Panc1 (cell line): Measurements from ENCODE around the gene CAMK1D. TPM values are rescaled to one million over a fixed set of nuclear protein-coding genes. Genes with fewer than 3 reads are reported as not detected.

ENCODE experiments used
- ATAC-seq: fragments of 200-7000 bp; cut with Tn5 transposase; 2 replicates; pipeline ENCODE4 v1.9.1; 2020; ENCODE audit warnings: mild to moderate bottlenecking, moderate library complexity
- BruUV-seq: library from RNA; stranded (reverse); fragments of 400-500 nt; replicated peaks from 2 replicates; lab custom pipeline; 2021; lab: Mats Ljungman, UMichigan
- CTCF ChIA-PET: fragments of 300-600 bp; sonication (Branson Sonifier 250); formaldehyde crosslinking; loops from one replicate; lab custom pipeline; 2022; ENCODE audit warnings: antibody characterized with exemption; lab: Charles Lee
- POLR2A ChIA-PET: fragments of 300-600 bp; sonication (Branson Sonifier 250); formaldehyde crosslinking; loops from one replicate; lab custom pipeline; 2022; ENCODE audit warnings: antibody characterized with exemption; lab: Charles Lee
- DNase-seq: peaks from one replicate; pipeline ENCODE4 v3.0.0-alpha.2; 2010; ENCODE audit warnings: low read depth, low spot score
- H3K27ac ChIP-seq: 2 replicates; pipeline ENCODE4 v1.5.1; 2011; ENCODE audit warnings: mild to moderate bottlenecking, low read length, inconsistent platforms
- H3K27me3 ChIP-seq: fragments of 200-500 bp; sonication (Bioruptor generic); 2 replicates; pipeline ENCODE4 v1.6.0; 2014; ENCODE audit warnings: low read length, inconsistent platforms; ENCODE audit not compliant: control insufficient read depth, insufficient read depth
- H3K36me3 ChIP-seq: fragments of 200-500 bp; sonication (Bioruptor generic); 2 replicates; pipeline ENCODE4 v1.5.1; 2014; ENCODE audit warnings: inconsistent platforms, mild to moderate bottlenecking, low read length, moderate library complexity; ENCODE audit not compliant: control insufficient read depth, insufficient read depth
- H3K4me1 ChIP-seq: 2 replicates; pipeline ENCODE4 v1.5.1; 2011; ENCODE audit warnings: inconsistent platforms, mild to moderate bottlenecking, low read length, moderate library complexity; ENCODE audit not compliant: control insufficient read depth, insufficient read depth
- H3K4me3 ChIP-seq, 2 experiments: 2 replicates each; pipeline ENCODE4 v1.5.1; 2011 to 2012; ENCODE audit warnings: low read depth in 2 of 2, low read length in 2 of 2, mild to moderate bottlenecking in 2 of 2, inconsistent platforms in 1 of 2, moderate library complexity in 1 of 2
- H3K9me3 ChIP-seq: fragments of 200-500 bp; sonication (Bioruptor generic); 2 replicates; pipeline ENCODE4 v1.5.1; 2014; ENCODE audit warnings: low read depth, mild to moderate bottlenecking, inconsistent platforms, low read length, moderate library complexity; ENCODE audit not compliant: control insufficient read depth, insufficient read depth
- CTCF ChIP-seq: fragments of 450-650 bp; IDR thresholded peaks from 2 replicates; pipeline ENCODE4 v1.5.1; 2017; ENCODE audit warnings: mild to moderate bottlenecking
- POLR2AphosphoS5 ChIP-seq: IDR thresholded peaks from 2 replicates; pipeline ENCODE4 v1.6.1; 2012; ENCODE audit warnings: mild to moderate bottlenecking, low read depth, low read length, moderate library complexity
- REST ChIP-seq, 2 experiments: IDR thresholded peaks; 2 replicates each; pipeline ENCODE4 v1.6.1; 2011 to 2012; ENCODE audit warnings: low read depth in 2 of 2, control low read depth in 1 of 2, low read length in 1 of 2, mild to moderate bottlenecking in 1 of 2, moderate library complexity in 1 of 2; ENCODE audit not compliant: insufficient read depth in 1 of 2
- SIN3A ChIP-seq: IDR thresholded peaks from 2 replicates; pipeline ENCODE4 v1.6.1; 2012; ENCODE audit warnings: low read depth, mild to moderate bottlenecking, low read length, moderate library complexity, borderline replicate concordance; ENCODE audit not compliant: insufficient read depth
- TCF7L2 ChIP-seq: IDR thresholded peaks from 2 replicates; pipeline ENCODE4 v1.6.1; 2011; ENCODE audit warnings: mild to moderate bottlenecking, low read depth, low read length, inconsistent platforms
- in situ Hi-C: cut with HindIII; loops from 2 replicates; pipeline ENCODE4 v1.10.0; 2016; ENCODE audit warnings: low sequenced_read_pairs, low pct_unique_long_range_greater_than_20kb
- intact Hi-C: fragments of 100-400 bp; cut with micrococcal nuclease; formaldehyde crosslinking; loops from one replicate; pipeline ENCODE4 v1.10.0; 2022; ENCODE audit not compliant: unreplicated experiment
- total RNA-seq: library from RNA; stranded (reverse); gene quantifications from one replicate; pipeline ENCODE4 v1.2.1, GENCODE V29; 2021; ENCODE audit not compliant: unreplicated experiment

CAMK1D gene
- total RNA-seq, 1 experiment from 2014 or later: 5.7 TPM

GRCh38 chr10:12521423-12521822, 172.1 kb downstream of the CAMK1D start:
- Histone ChIP-seq H3K4me3 (no peak overlapping the region), H3K36me3 (no peaks in the 10 kb centered on the region), H3K4me1 (no peaks in the 10 kb centered on the region), H3K27ac (no peak overlapping the region), H3K27me3 (no peaks in the 10 kb centered on the region), H3K9me3 (no peaks in the 10 kb centered on the region; the same call in 1 of the 2 replicates)
- CTCF ChIA-PET: no interaction called here
- no peak for DNase-seq
- POLR2A ChIA-PET: no interaction called here
- intact Hi-C loops (no loop called here), in situ Hi-C loops (no loop called here)
- ATAC-seq: no peak
- TF ChIP-seq POLR2AphosphoS5 (no peak), TCF7L2 (no peak), SIN3A (no peak), REST (IDR thresholded peaks at IDR 0.05; ENCODE audit: insufficient read depth in 1 of 2, low read depth in 2 of 2, low read length in 1 of 2) (no peak), CTCF (no peak)
- BruUV-seq: no TSS peak

- in situ Hi-C loops (no loop called here), intact Hi-C loops (no loop called here)
- DNase-seq: no peak
- BruUV-seq: no TSS peak
- Histone ChIP-seq H3K27ac (no peak overlapping the region), H3K27me3 (no peaks in the 10 kb centered on the region), H3K36me3 (no peaks in the 10 kb centered on the region), H3K9me3 (no peaks in the 10 kb centered on the region; the same call in 1 of the 2 replicates), H3K4me3 (no peak overlapping the region), H3K4me1 (no peaks in the 10 kb centered on the region)
- POLR2A ChIA-PET: interaction anchor here (0.6 kb wide), 1 partner anchor 121 kb away, joined by 3 read pairs; no protein-coding TSS in a partner anchor
- no peak for ATAC-seq
- CTCF ChIA-PET: no interaction called here
- TF ChIP-seq CTCF: no peak
- no peak for TF ChIP-seq SIN3A
- no peak for TF ChIP-seq POLR2AphosphoS5
- TF ChIP-seq REST (IDR thresholded peaks at IDR 0.05; ENCODE audit: insufficient read depth in 1 of 2, low read depth in 2 of 2, low read length in 1 of 2): no peak
- TF ChIP-seq TCF7L2: no peak
Measured at GRCh38 chr10:12526311-12526710, 177.0 kb downstream of the CAMK1D start.
